DOHH2 (cell line): ENCODE measurements around the gene REPIN1.

Experiments
- CTCF ChIP-seq: fragments of 200-600 bp; sonication (generic); IDR thresholded peaks from one replicate; pipeline ENCODE4 v1.5.1; 2014; ENCODE audit warnings: antibody characterized with exemption, mild to moderate bottlenecking, low read depth, low read length; ENCODE audit not compliant: poor library complexity, severe bottlenecking
- EZH2phosphoT487 ChIP-seq: fragments of 200-600 bp; sonication (generic); IDR thresholded peaks from 2 replicates; pipeline ENCODE4 v1.6.1; 2017; ENCODE audit warnings: borderline replicate concordance, mild to moderate bottlenecking, antibody characterized with exemption, low read length, moderate library complexity, mixed read lengths

GRCh38 chr7:150400788-150401423 is 32.3 kb downstream of the REPIN1 start:
- TF ChIP-seq CTCF, result no peak
- no peak for TF ChIP-seq EZH2phosphoT487
